ENCODE data around the gene TBC1D20.
"Not testable (repeated sequence)": the region's sequence is repeated elsewhere in the genome, so short reads cannot be mapped to it uniquely, and the experiment has no call there.

TBC1D20 gene, protein sequence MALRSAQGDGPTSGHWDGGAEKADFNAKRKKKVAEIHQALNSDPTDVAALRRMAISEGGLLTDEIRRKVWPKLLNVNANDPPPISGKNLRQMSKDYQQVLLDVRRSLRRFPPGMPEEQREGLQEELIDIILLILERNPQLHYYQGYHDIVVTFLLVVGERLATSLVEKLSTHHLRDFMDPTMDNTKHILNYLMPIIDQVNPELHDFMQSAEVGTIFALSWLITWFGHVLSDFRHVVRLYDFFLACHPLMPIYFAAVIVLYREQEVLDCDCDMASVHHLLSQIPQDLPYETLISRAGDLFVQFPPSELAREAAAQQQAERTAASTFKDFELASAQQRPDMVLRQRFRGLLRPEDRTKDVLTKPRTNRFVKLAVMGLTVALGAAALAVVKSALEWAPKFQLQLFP

DNA sequence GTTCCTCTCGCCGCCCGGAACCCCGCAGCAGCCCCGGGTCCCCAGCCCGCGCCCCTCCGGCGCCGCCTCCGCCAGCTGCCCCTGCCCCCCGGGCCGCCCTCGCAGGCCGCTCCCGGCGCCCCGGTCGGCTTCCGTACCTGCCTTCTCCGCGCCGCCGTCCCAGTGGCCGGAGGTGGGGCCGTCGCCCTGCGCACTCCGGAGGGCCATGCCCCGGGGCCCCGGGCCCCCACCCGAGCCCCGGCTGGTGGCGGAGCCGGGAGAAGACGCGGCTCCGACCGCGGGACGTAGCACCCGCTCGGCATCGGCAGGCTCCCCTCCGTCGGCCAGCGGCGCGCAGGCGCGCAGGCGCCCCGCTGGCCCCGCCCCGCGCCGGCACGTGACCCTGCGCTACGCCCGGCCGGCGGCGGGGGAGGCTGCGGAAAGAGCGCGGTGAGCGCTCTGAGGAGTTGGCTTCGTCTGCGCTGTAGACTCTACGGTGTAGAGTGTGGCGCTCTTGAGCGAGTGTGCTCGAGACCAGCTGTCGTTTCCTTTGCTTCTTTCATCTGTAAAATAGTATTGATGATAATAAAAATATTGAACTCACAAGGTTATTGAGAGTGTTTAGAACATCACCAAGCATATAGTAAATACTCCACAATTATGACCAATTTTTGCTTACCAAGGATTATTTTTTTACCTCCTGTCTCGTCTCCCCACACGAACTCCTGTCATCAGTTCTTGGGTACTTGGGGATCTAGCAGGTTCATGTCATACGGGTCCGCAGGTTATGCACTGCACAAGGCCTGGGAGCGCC lies at the start of gene TBC1D20:
Gene TBC1D20 (minus strand): TSS at position 335 of the 793 bp plus-strand sequence. CDS start 128 bp downstream, at position 207.
- peak; percentile 56 for DNase-seq (ENCODE audit: low read depth, low spot score)

DNA sequence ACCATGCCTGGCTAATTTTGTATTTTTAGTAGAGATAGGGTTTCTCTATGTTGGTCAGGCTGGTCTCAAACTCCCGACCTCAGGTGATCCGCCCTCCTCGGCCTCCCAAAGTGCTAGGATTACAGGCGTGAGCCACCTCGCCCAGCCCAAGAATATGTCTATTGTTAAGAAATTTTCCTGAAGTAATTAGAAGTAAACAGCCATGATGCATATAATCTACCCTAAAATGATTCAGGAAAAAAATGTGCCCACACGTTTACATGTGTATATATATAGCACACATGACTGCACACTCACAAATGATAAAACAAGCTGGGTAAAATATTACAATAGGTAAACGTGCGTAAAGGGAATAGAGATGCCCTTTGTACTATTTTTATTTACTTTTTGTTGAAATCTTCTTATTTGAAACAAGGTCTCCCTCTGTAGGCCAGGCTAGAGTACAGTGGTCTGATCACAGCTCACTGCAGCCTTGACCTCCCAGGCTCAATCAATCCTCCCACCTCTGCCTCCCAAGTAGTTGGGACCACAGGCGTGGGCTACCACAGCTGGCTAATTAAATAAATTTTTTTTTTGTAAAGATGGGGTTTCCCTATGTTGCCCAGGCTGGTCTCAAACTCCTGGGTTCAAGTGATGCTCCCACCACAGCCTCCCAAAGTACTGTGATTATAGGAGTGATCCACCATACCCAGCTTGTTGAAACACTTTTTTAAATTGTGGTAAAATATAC lies 48.2 kb upstream of the TBC1D20 start:
- DNase-seq (ENCODE audit: low read depth, low spot score), result not testable (repeated sequence)

DNA sequence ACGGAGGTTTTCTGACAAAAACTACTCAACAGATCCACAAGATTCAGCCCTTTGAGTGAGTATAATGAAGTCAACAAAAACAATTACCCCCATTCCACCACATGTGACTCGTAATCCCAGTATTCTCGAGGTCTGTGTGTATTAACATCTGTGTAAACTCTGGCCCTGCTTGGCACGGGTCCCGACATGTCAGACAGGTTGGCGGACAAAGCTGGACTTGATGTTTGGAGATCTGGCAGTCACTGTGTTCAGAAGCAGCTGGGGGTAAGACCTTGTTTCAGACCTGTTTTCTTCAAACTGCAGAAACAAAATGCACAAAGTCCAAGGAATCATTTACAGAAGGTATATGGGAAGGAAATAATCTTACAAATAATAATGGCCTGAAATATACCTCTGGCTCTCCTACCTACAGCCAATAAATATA lies 46.0 kb upstream of the TBC1D20 start:
- DNase-seq (ENCODE audit: low read depth, low spot score), result not testable (repeated sequence)

DNA sequence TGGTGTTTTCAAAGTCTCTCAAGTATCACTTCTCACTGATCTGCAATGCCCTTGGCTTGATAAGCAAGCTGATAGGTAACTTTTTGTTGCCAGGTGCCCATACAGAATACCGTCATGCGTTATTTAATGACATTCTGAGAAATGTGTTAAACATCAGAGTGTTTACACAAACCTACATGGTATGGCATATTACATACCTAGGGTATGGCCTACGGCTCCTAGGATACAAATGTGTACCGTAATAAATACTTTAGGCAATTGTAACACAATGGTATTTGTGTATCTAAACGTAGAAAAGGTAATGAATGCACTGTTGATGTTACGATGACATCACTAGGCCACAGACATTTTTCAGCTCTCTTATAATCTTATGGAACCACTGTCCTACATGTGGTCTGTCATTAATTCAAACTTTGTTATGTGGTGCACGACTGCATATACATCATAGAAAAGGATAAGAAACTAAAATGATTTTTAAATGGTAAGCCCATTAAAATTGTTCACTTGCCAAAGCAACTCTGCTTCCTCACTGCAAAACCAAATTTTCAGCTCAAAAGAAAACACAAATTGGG lies 45.5 kb upstream of the TBC1D20 start:
- DNase-seq (ENCODE audit: low read depth, low spot score), result no peak

DNA sequence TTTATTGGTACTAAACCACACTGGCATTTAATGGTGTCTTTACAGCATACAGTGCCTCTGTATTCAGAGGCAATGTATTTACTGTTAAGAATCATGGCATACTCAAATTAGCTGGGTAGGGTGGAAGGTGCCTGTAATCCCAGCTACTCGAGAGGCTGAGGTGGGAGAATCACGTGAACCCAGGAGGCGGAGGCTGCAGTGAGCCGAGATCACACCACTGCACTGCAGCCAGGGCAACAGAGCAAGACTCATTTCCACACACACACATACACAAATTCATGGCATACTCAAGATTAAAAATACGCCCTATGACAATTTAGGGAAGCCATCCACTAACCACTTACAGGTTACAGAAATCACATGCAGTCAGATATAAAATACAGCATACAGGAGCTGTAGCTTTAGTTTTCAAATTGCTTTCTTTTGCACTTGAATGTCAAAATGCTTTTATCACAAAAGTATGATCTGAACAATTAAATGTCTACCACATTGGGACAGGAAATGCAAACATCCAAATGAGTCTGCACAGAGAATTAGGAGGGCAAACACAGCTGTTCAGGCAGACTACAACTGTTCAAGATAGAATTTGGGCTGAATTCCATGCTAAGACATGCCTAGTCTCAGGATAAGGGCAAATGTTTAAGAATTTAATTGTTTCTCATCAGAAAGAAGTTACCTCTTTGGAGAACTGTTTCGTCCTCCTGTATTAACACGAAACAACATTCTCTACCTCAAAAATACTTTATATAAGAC lies 44.8 kb upstream of the TBC1D20 start:
- DNase-seq (ENCODE audit: low read depth, low spot score), result no peak

DNA sequence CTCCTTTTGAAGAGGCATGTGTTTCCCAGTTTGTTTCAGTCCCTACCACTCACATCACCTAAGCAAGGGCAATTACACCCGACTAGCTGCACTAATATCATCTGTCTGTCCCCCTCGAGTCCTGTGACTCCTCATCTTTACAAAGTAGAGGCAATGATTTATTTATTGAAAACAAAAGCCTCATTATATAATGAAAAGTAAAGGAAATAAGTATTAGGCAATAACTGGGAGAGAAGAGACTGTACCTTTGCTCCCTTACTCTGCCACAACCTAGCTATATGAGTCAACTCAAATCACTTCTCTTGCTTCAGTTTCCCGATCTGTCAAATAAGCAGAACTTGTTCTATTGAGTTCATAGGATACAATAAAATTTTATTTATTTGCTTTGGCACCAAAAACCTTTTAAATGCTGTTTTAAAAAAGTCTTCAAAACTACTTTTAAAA lies 42.3 kb upstream of the TBC1D20 start:
- DNase-seq (ENCODE audit: low read depth, low spot score), result no peak

DNA sequence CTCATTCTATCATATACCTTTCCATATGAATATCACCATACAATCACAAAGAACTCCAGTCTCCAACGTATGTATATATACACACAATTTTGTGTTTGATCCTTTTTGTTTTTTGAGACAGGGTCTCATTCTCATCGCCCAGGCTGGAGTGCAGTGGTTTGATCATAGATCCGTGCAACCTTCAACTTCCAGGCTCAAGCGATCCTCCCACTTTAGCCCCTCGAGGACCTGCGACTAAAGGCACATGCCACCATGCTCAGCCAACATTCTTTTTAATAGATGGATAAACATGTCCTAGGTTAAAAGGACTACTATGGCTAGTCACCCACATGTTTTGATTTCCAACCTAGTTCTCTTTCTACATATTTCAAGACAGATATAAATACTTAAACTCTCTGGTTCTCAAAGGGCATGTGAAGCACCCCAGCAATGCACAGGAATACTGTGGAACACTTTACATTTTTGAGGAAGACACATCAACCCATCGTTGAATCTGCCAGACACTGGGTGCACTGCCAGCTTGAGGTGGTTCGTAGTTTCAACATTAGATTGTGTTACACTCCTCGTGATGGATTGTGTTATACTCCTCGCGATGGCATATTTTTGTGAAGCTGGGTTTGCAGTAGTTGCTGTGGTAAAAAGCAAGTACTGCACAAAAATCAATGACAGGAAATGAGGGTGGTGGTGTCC lies 40.9 kb upstream of the TBC1D20 start:
- no peak for DNase-seq (ENCODE audit: low read depth, low spot score)

- no peak for DNase-seq (ENCODE audit: low read depth, low spot score)
Measured at GRCh38 chr20:497979-498378, 35.6 kb upstream of the TBC1D20 start.

GRCh38 chr20:496126-496696 lies 33.9 kb upstream of the TBC1D20 start:
- no peak for DNase-seq (ENCODE audit: low read depth, low spot score)

DNA sequence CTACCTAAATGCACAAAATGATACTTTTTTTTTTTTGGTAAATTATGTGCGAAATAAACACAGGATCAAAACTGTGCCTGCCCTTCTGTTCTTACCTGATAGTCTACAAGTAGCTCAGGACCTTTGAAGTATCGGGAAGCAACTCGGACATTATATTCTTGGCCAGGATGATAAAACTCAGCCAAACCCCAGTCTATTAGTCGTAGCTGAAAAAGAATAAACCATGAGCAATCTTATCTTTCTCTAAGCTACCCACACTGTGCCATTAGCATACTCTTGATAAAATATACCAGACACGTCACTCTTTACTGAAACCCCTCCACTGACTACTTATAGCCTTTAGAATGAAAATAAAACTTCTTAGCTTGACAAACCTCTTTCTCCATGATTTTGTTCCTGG lies 29.8 kb upstream of the TBC1D20 start:
- no peak for DNase-seq (ENCODE audit: low read depth, low spot score)

DNA sequence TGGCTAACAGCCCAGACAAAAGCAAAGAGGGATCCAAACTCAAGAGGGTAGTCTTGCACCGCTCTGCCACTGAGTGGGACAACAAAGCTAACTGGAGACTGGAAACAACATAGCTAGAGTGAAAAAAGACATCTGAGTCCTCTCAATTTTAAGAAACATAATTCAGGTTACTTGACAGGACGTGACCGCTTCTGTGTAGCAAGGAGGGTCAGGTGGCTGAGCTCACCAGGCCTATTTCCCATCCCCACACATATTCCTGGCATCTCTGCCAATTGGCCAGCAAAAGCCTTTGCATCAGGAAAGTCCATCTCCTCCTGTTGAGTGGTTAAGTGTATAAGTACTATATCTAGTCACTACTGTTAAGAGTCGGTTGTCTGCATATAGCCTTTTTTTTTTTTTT lies 25.3 kb upstream of the TBC1D20 start:
- DNase-seq (ENCODE audit: low read depth, low spot score), result no peak

- DNase-seq (ENCODE audit: low read depth, low spot score), result no peak
Measured at GRCh38 chr20:483815-484644, 21.7 kb upstream of the TBC1D20 start.

DNA sequence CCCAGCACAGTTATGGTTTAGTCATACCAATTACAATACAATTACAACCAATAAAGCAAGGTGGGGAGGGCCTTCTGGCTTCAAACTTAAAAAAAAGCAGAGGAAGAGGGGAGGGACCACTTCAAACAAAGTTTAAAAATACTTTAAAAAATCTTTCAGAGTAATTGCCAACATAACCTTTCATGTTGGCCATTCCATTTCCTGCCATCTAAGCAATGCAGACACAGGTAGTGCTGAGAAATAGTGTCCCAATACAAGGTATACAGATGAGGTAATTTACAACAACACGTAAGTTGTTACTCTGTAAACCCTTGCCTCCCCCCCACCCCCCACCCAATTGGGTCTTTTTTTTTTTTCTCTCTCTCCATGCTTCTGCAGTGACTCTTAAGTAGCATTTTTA lies 18.8 kb upstream of the TBC1D20 start:
- DNase-seq (ENCODE audit: low read depth, low spot score), result no peak

DNA sequence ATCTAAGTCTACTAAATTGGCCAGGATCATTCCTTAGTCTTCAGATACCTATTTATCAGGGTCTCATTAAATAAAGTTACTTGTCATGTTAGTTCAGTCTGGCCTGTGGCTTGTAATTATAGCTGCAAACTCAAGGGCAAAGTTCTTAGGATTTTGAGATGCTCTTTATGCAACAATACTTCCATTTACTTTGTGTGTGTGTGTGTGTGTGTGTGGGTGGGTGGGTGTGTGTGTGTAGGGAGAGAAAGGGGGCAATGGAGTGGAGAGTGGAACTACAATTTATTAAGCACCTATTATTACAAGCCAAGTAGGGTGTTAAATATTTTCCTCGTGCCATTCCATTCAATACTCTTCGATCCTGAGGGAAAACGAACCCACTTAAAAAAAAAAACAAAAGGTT lies 17.7 kb upstream of the TBC1D20 start:
- DNase-seq (ENCODE audit: low read depth, low spot score), result no peak

DNA sequence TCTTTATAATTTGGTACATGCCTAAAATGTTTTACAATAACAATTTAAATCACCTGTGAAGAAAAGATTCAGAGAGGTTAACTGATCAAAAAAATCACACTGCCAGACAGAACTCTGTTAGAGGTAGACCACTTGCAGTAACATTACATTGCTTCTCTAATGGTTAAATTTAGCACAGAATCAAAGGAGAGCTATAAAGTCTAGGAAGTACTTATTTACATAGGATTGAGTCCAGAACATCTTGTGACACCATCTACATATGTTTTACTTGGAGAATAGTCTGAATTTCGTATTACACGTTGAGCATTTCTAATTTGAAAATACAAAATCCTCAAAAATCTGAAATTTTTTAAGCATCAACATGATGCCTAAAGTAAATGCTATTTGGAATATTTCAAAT lies 17.2 kb upstream of the TBC1D20 start:
- no peak for DNase-seq (ENCODE audit: low read depth, low spot score)

DNA sequence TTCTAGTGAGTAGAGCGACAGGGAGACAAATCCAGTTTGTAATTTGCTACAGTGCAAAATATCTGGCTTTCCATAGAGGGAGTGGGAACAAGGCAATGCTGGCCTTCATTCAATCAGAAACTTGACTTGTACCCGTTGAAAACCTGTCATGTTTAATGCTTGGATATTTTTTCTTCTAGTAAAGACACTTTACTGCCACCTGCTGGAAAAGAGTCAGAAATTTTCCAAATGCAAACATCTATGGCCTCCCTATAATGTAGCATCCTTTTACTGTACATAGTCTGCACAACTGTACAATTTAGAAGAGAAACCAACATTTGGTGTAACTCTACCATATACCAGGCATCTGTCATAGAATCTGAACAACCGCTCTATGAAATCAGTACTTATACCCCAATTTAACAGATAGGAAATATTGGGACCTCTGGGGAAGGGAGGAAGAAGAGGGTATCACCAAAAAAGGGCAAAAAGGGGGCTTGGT lies 16.7 kb upstream of the TBC1D20 start:
- no peak for DNase-seq (ENCODE audit: low read depth, low spot score)

DNA sequence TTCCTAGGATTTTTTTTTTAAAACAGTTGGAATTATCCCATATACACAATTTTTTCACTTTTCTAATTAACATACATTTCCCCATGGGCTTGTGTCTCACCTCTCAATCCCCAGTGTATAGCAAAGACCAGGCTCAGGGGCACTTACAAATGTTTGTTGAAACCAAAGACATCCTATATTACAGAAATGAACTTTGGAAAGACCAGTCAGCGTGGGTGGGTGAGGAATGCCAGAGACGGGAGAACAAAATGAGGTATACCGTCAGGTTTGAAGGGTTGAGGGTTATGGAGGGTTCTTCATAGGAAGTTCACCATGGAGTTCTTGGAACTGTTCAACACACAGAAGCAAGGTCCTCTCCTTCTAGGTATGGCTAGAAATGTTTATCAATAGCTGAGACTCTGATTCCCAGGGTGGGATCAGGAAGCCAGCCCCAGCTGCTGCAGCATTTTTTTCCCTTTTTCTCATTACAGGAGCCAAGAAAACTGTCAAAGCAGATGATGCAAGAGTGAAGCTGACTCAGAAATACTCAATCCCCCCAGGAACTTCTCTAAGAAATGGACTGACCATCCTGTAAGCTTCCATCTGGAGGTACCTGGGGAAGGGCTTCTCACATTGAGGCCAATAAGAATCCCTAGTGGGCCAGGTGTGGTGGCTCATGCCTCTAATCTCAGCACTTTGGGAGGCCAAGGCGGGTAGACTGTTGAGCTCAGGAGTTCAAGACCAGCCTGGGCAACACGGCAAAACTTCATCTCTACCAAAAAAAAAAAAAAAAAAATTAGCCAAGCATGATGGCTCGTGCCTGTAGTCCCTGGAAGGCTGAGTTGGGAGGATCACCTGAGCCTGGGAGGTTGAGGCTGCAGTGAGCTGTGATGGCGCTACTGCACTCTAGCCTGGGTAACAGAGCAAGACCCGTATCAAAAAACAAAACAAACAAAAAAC lies 15.9 kb upstream of the TBC1D20 start:
- no peak for DNase-seq (ENCODE audit: low read depth, low spot score)

Data from iPS DF 19.7 (cell line).